GM23338 (cell line): ENCODE measurements around the gene ENOX1. TPM values are rescaled to one million over a fixed set of nuclear protein-coding genes. Genes with fewer than 3 reads are reported as not detected.

Experiments used
- ATAC-seq: fragments of 200-7000 bp; cut with Tn5 transposase; 3 replicates; pipeline ENCODE4 v1.9.1; 2020
- DNase-seq: peaks from one replicate; pipeline ENCODE4 v3.0.0-alpha.2; 2015; ENCODE audit warnings: low spot score
- H2AFZ ChIP-seq: fragments of 200-600 bp; sonication (generic); 2 replicates; pipeline ENCODE4 v1.8.0; 2016; ENCODE audit warnings: antibody characterized with exemption, mild to moderate bottlenecking, moderate library complexity
- H3F3A ChIP-seq: fragments of 200-600 bp; sonication (generic); replicated peaks from 2 replicates; pipeline ENCODE4 v1.8.0; 2017; ENCODE audit warnings: antibody characterized with exemption, mixed run types, low read depth
- H3K27ac ChIP-seq: fragments of 200-600 bp; sonication (generic); 2 replicates; pipeline ENCODE4 v1.6.1; 2016; ENCODE audit warnings: low read depth
- H3K27me3 ChIP-seq: fragments of 200-600 bp; sonication (generic); 2 replicates; pipeline ENCODE4 v1.8.0; 2016; ENCODE audit warnings: mild to moderate bottlenecking, mixed run types, moderate library complexity; ENCODE audit not compliant: insufficient read depth
- H3K36me3 ChIP-seq: fragments of 200-600 bp; sonication (generic); 2 replicates; pipeline ENCODE4 v1.8.0; 2016; ENCODE audit warnings: mild to moderate bottlenecking; ENCODE audit not compliant: insufficient read depth
- H3K4me1 ChIP-seq: fragments of 200-600 bp; sonication (generic); 2 replicates; pipeline ENCODE4 v1.8.0; 2016; ENCODE audit warnings: mild to moderate bottlenecking, moderate library complexity; ENCODE audit not compliant: insufficient read depth
- H3K4me2 ChIP-seq: fragments of 200-600 bp; sonication (generic); 2 replicates; pipeline ENCODE4 v1.7.1; 2017; ENCODE audit warnings: mixed run types
- H3K4me3 ChIP-seq: fragments of 200-600 bp; sonication (generic); 2 replicates; pipeline ENCODE4 v1.6.1; 2016; ENCODE audit warnings: mixed run types
- H3K79me2 ChIP-seq: fragments of 200-600 bp; sonication (generic); replicated peaks from 2 replicates; pipeline ENCODE4 v1.8.0; 2017; ENCODE audit warnings: mild to moderate bottlenecking; ENCODE audit not compliant: insufficient read depth
- H3K9me2 ChIP-seq: fragments of 200-600 bp; sonication (generic); 2 replicates; pipeline ENCODE4 v1.8.0; 2017; ENCODE audit not compliant: insufficient read depth
- H4K20me1 ChIP-seq: fragments of 200-600 bp; sonication (generic); replicated peaks from 2 replicates; pipeline ENCODE4 v1.8.0; 2017; ENCODE audit warnings: mild to moderate bottlenecking; ENCODE audit not compliant: insufficient read depth
- H3K27ac Mint-ChIP-seq: 2 replicates; pipeline ENCODE4 v1.8.0; 2020; ENCODE audit warnings: inconsistent platforms, mild to moderate bottlenecking, moderate library complexity, mixed read lengths
- H3K27me3 Mint-ChIP-seq: 3 replicates; pipeline ENCODE4 v1.8.0; 2022; ENCODE audit warnings: low read depth, mild to moderate bottlenecking, moderate library complexity, mixed read lengths, inconsistent platforms; ENCODE audit not compliant: insufficient read depth, poor library complexity
- H3K36me3 Mint-ChIP-seq: 3 replicates; pipeline ENCODE4 v1.8.0; 2021; ENCODE audit warnings: low read depth, mild to moderate bottlenecking, inconsistent platforms, moderate library complexity, mixed read lengths
- H3K4me1 Mint-ChIP-seq: 3 replicates; pipeline ENCODE4 v1.8.0; 2020; ENCODE audit warnings: mild to moderate bottlenecking, inconsistent platforms, mixed read lengths
- H3K4me3 Mint-ChIP-seq: 3 replicates; pipeline ENCODE4 v1.8.0; 2021; ENCODE audit warnings: moderate library complexity, mild to moderate bottlenecking, inconsistent platforms, mixed read lengths
- H3K9me3 Mint-ChIP-seq: 3 replicates; pipeline ENCODE4 v1.8.0; 2020; ENCODE audit warnings: moderate library complexity, mild to moderate bottlenecking, inconsistent platforms, mixed read lengths
- CREB1 ChIP-seq: fragments of 250-450 bp; sonication (Bioruptor Pico); IDR thresholded peaks from 2 replicates; pipeline ENCODE4 v1.5.0; 2020; ENCODE audit warnings: low read depth, mild to moderate bottlenecking, moderate library complexity
- CTCF ChIP-seq, 2 experiments: fragments of 200-600 bp in 1 of 2; sonication (generic) in 1 of 2; conservative IDR thresholded peaks; 2 replicates each; pipeline versions ENCODE4 v1.5.1 to v1.6.1; 2016 to 2017; ENCODE audit warnings: antibody characterized with exemption in 2 of 2, low read depth in 2 of 2, mild to moderate bottlenecking in 2 of 2, moderate library complexity in 1 of 2
- ETS1 ChIP-seq: IDR thresholded peaks from 2 replicates; pipeline ENCODE4 v1.6.1; 2016; ENCODE audit warnings: antibody characterized with exemption
- EZH2 ChIP-seq: fragments of 200-600 bp; sonication (generic); IDR thresholded peaks from one replicate; pipeline ENCODE4 v1.8.0; 2017; ENCODE audit warnings: antibody characterized with exemption, mild to moderate bottlenecking, low read depth; ENCODE audit not compliant: unreplicated experiment
- EZH2phosphoT487 ChIP-seq: fragments of 200-600 bp; sonication (generic); IDR thresholded peaks from one replicate; pipeline ENCODE4 v1.8.1; 2018; ENCODE audit warnings: antibody characterized with exemption; ENCODE audit not compliant: unreplicated experiment
- JUNB ChIP-seq: IDR thresholded peaks from one replicate; pipeline ENCODE4 v1.6.1; 2016; ENCODE audit warnings: antibody characterized with exemption; ENCODE audit not compliant: unreplicated experiment
- NANOG ChIP-seq: IDR thresholded peaks from 2 replicates; pipeline ENCODE4 v1.6.1; 2016; ENCODE audit warnings: antibody characterized with exemption, borderline replicate concordance
- POLR2AphosphoS5 ChIP-seq: IDR thresholded peaks from 2 replicates; pipeline ENCODE4 v1.6.1; 2016; ENCODE audit warnings: antibody characterized with exemption, low read depth
- REST ChIP-seq: IDR thresholded peaks from one replicate; pipeline ENCODE4 v1.6.1; 2018; ENCODE audit warnings: antibody characterized with exemption; ENCODE audit not compliant: unreplicated experiment
- STAT1 ChIP-seq: IDR thresholded peaks from one replicate; pipeline ENCODE4 v1.6.1; 2016; ENCODE audit warnings: antibody characterized with exemption; ENCODE audit not compliant: unreplicated experiment
- ZNF114 ChIP-seq: fragments of 250-450 bp; sonication (Bioruptor Pico); IDR thresholded peaks from 2 replicates; pipeline ENCODE4 v1.5.0; 2020; ENCODE audit warnings: mild to moderate bottlenecking, moderate library complexity
- ZNF331 ChIP-seq: fragments of 250-450 bp; sonication (Bioruptor Pico); IDR thresholded peaks from 2 replicates; pipeline ENCODE4 v1.5.0; 2020; ENCODE audit warnings: low read depth, mild to moderate bottlenecking, moderate library complexity
- ZNF462 ChIP-seq: fragments of 250-450 bp; sonication (Bioruptor Pico); IDR thresholded peaks from 2 replicates; pipeline ENCODE4 v1.5.0; 2020; ENCODE audit warnings: mild to moderate bottlenecking, moderate library complexity
- polyA plus RNA-seq: library from polyadenylated mRNA; unstranded; fragments of >200 nt; fragmentation: Nextera tagmentation; extraction: Ambion mirVana; gene quantifications from 2 replicates; pipeline ENCODE4 v1.2.1, GENCODE V29; 2016
- total RNA-seq: library from RNA; depleted of rRNA; stranded (reverse); fragments of >200 nt; shearing (Covaris generic); gene quantifications from 2 replicates; pipeline ENCODE4 v1.2.3, GENCODE V29; 2014

The ENOX1 gene
- total and polyA plus RNA-seq, 2 experiments from 2014 or later, result 0.66 to 0.81 TPM

- Mint-ChIP-seq H3K36me3 (no peaks in the 10 kb centered on the region), H3K4me3 (no peak overlapping the region), H3K9me3 (no peaks in the 10 kb centered on the region), H3K27ac (no peak overlapping the region; the same call in 1 of the 2 replicates), H3K27me3 (no peaks in the 10 kb centered on the region), H3K4me1 (no peaks in the 10 kb centered on the region)
- DNase-seq (no peak), ATAC-seq (no peak)
- Histone ChIP-seq H3K36me3 (no peaks in the 10 kb centered on the region), H2AFZ (no peak overlapping the region), H3K4me1 (no peaks in the 10 kb centered on the region), H4K20me1 (no peaks in the 10 kb centered on the region), H3K79me2 (no peaks in the 10 kb centered on the region), H3K9me2 (no peaks in the 10 kb centered on the region), H3K4me2 (no peak overlapping the region), H3K27ac (no peak overlapping the region), H3K27me3 (no peaks in the 10 kb centered on the region), H3K4me3 (no peak overlapping the region), H3F3A (no peaks in the 10 kb centered on the region)
- TF ChIP-seq EZH2 (no peak), STAT1 (no peak), ZNF462 (CRISPR knock-in tag) (no peak), ZNF114 (CRISPR knock-in tag) (no peak), JUNB (no peak), NANOG (no peak), CTCF (conservative IDR thresholded peaks at IDR 0.05; ENCODE audit: low read depth in 2 of 2) (no peak), CREB1 (CRISPR knock-in tag) (no peak), REST (no peak), ZNF331 (CRISPR knock-in tag) (no peak), EZH2phosphoT487 (no peak), POLR2AphosphoS5 (no peak), ETS1 (no peak)
Observed at GRCh38 chr13:43285933-43286597, 500.7 kb downstream of the ENOX1 start.
